Left ventricle myocardium inferior (tissue), 1 donor: ENCODE results near the gene NR2F6. TPM values are rescaled to one million over a fixed set of nuclear protein-coding genes. Genes with fewer than 3 reads are reported as not detected.

Experiments
- DNase-seq: peaks from one replicate; pipeline ENCODE4 v3.0.0-alpha.2; 2020
- H3K27ac ChIP-seq: fragments of 200-600 bp; replicated peaks from 2 replicates; pipeline ENCODE4 v1.8.0; 2021
- H3K27me3 ChIP-seq: fragments of 200-600 bp; 2 replicates; pipeline ENCODE4 v1.8.0; 2021; ENCODE audit warnings: low read depth
- H3K36me3 ChIP-seq: fragments of 200-600 bp; 2 replicates; pipeline ENCODE4 v1.8.0; 2021
- H3K4me1 ChIP-seq: fragments of 200-600 bp; 2 replicates; pipeline ENCODE4 v1.8.0; 2021
- H3K4me3 ChIP-seq: fragments of 200-600 bp; 2 replicates; pipeline ENCODE4 v1.8.0; 2021; ENCODE audit warnings: mild to moderate bottlenecking, moderate library complexity
- H3K9me3 ChIP-seq: fragments of 200-600 bp; replicated peaks from 2 replicates; pipeline ENCODE4 v1.8.0; 2021
- intact Hi-C: fragments of 100-400 bp; cut with micrococcal nuclease; formaldehyde crosslinking; loops from one replicate; pipeline ENCODE4 v1.11.0; 2022
- total RNA-seq: library from RNA; stranded (reverse); fragmentation: NEBNext Ultra II Directional; extraction: Animal tissue kit (Norgen Biotek cat#: 25700); gene quantifications from one replicate; pipeline ENCODE4 v1.2.1, GENCODE V29; 2021
- TF ChIP-seq, protein P1 (sequence below): fragments of 200-600 bp; IDR thresholded peaks from 2 replicates; pipeline ENCODE4 v1.8.0; 2021; ENCODE audit warnings: antibody characterized with exemption, mild to moderate bottlenecking, borderline replicate concordance
- donor health status: DM: no; HTN: yes; CAD: no; lungs with severe emphysema.

Gene NR2F6
- total RNA-seq, 1 donor from 2014 or later = 60.1 TPM

GRCh38 chr19:17286752-17287151 lies 41.0 kb upstream of the NR2F6 start:
- no peak overlapping the region for H3K4me3 ChIP-seq
- TF ChIP-seq, protein P1, sequence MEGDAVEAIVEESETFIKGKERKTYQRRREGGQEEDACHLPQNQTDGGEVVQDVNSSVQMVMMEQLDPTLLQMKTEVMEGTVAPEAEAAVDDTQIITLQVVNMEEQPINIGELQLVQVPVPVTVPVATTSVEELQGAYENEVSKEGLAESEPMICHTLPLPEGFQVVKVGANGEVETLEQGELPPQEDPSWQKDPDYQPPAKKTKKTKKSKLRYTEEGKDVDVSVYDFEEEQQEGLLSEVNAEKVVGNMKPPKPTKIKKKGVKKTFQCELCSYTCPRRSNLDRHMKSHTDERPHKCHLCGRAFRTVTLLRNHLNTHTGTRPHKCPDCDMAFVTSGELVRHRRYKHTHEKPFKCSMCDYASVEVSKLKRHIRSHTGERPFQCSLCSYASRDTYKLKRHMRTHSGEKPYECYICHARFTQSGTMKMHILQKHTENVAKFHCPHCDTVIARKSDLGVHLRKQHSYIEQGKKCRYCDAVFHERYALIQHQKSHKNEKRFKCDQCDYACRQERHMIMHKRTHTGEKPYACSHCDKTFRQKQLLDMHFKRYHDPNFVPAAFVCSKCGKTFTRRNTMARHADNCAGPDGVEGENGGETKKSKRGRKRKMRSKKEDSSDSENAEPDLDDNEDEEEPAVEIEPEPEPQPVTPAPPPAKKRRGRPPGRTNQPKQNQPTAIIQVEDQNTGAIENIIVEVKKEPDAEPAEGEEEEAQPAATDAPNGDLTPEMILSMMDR = no peak
- no peak overlapping the region for H3K27ac ChIP-seq
- peaks cover 17% of the 10 kb centered on the region for H3K4me1 ChIP-seq
- H3K27me3 ChIP-seq = peaks cover 20% of the 10 kb centered on the region
- H3K9me3 ChIP-seq = no peaks in the 10 kb centered on the region
- no peaks in the 10 kb centered on the region for H3K36me3 ChIP-seq
- no peak for DNase-seq
- intact Hi-C loops = no loop called here

- intact Hi-C loops = no loop called here
- TF ChIP-seq, protein P1 = no peak
- H3K4me1 ChIP-seq = peaks cover 22% of the 10 kb centered on the region
- H3K27ac ChIP-seq = no peak overlapping the region
- no peak overlapping the region for H3K4me3 ChIP-seq
- no peaks in the 10 kb centered on the region for H3K36me3 ChIP-seq
- peaks cover 25% of the 10 kb centered on the region for H3K27me3 ChIP-seq
- no peaks in the 10 kb centered on the region for H3K9me3 ChIP-seq
- no peak for DNase-seq
Measured at GRCh38 chr19:17286263-17286662, 40.5 kb upstream of the NR2F6 start.

GRCh38 chr19:17285415-17286135 lies 39.9 kb upstream of the NR2F6 start:
- Histone ChIP-seq H3K27me3 (peaks cover 31% of the 10 kb centered on the region), H3K36me3 (no peaks in the 10 kb centered on the region), H3K4me1 (peaks cover 24% of the 10 kb centered on the region), H3K9me3 (no peaks in the 10 kb centered on the region), H3K27ac (no peak overlapping the region), H3K4me3 (no peak overlapping the region)
- DNase-seq = no peak
- intact Hi-C loops = no loop called here
- TF ChIP-seq, protein P1 = no peak

DNA sequence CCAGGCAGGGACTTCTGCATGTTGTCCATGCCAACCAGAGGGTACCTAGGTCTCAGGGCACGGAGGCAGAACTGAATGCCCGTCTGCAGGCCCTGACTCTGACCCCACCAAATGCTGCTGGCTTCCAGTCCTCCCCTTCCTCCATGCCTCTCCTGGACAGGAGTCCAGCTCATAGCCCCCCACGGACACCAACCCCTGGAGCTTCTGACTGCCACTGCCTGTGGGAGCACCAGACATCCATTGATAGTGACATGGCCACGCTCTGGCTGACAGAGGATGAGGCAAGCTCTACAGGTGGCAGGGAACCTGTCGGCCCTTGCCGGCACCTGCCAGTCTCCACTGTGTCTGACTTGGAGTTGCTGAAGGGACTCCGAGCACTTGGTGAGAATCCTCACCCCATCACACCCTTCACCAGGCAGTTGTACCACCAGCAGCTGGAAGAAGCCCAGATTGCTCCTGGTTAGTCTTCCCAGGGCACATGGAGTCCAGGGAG lies 37.8 kb upstream of the NR2F6 start:
- TF ChIP-seq, protein P1 = no peak
- intact Hi-C loops = loop anchor here (5.0 kb wide), 1 partner anchor 216 kb away; no protein-coding TSS in a partner anchor
- no peak overlapping the region for H3K4me3 ChIP-seq

GRCh38 chr19:17282488-17283125 lies 36.9 kb upstream of the NR2F6 start:
- peaks cover 31% of the 10 kb centered on the region for H3K27me3 ChIP-seq
- intact Hi-C loops = loop anchor here (5.0 kb wide), 1 partner anchor 215 kb away; no protein-coding TSS in a partner anchor
- H3K4me1 ChIP-seq = peaks cover 18% of the 10 kb centered on the region
- TF ChIP-seq, protein P1 = peak; percentile 95
- H3K36me3 ChIP-seq = peaks cover 13% of the 10 kb centered on the region
- no peaks in the 10 kb centered on the region for H3K9me3 ChIP-seq
- no peak overlapping the region for H3K27ac ChIP-seq
- peak overlapping the region; percentile 61 for H3K4me3 ChIP-seq
- peak; percentile 81 for DNase-seq

More for the DNA sequence above, 37.8 kb upstream of the NR2F6 start:
- peaks cover 18% of the 10 kb centered on the region for H3K4me1 ChIP-seq
- peaks cover 31% of the 10 kb centered on the region for H3K27me3 ChIP-seq
- H3K9me3 ChIP-seq = no peaks in the 10 kb centered on the region
- DNase-seq = no peak
- no peak overlapping the region for H3K27ac ChIP-seq
- peaks cover 4% of the 10 kb centered on the region for H3K36me3 ChIP-seq
